HCT116 (cell line): ENCODE results near the gene CDH9. TPM values are rescaled to one million over a fixed set of nuclear protein-coding genes. Genes with fewer than 3 reads are reported as not detected.

Experiments
- ATAC-seq: fragments of 200-7000 bp; cut with Tn5 transposase; 2 replicates; pipeline ENCODE4 v1.9.1; 2020; ENCODE audit warnings: mild to moderate bottlenecking, moderate library complexity
- BruUV-seq: library from RNA; stranded (reverse); fragments of 400-500 nt; replicated peaks from 2 replicates; lab custom pipeline; 2021; lab: Mats Ljungman, UMichigan
- CTCF ChIA-PET: fragments of 300-600 bp; sonication (Branson Sonifier 250); formaldehyde crosslinking; loops from one replicate; lab custom pipeline; 2021; ENCODE audit warnings: antibody characterized with exemption; lab: Charles Lee
- POLR2A ChIA-PET: fragments of 300-600, 350-600 bp; sonication (Branson Sonifier 250); formaldehyde crosslinking; loops from one replicate; lab custom pipeline; 2021; ENCODE audit warnings: antibody characterized with exemption; lab: Charles Lee
- RAD21 ChIA-PET, 2 experiments: fragments of 300-600 bp; sonication (Branson Sonifier 250); formaldehyde crosslinking; loops; one replicate each; lab custom pipeline; 2023; ENCODE audit warnings: low total read pairs in 2 of 2; ENCODE audit not compliant: uncharacterized antibody in 2 of 2, unreplicated experiment in 2 of 2, low non-redundant PET in 1 of 2; lab: Charles Lee
- DNase-seq: peaks from one replicate; pipeline ENCODE4 v3.0.0-alpha.2; 2010; ENCODE audit warnings: low read depth, low spot score
- H2AFZ ChIP-seq: fragments of 200-600 bp; shearing (Covaris generic), sonication (generic); 2 replicates; pipeline ENCODE4 v1.6.1; 2017; ENCODE audit warnings: low read depth, mixed run types, mixed read lengths, antibody characterized with exemption, low read length; ENCODE audit not compliant: poor library complexity, severe bottlenecking
- H3K27ac ChIP-seq: 2 replicates; pipeline ENCODE4 v1.5.1; 2012; ENCODE audit warnings: low read depth, low read length
- H3K27me3 ChIP-seq: fragments of 200-600 bp; sonication (generic); 2 replicates; pipeline ENCODE4 v1.6.1; 2016; ENCODE audit warnings: mixed run types, low read length, mixed read lengths; ENCODE audit not compliant: insufficient read depth
- H3K36me3 ChIP-seq, 2 experiments: fragments of 200-500 bp in 1 of 2; fragments of 200-600 bp in 1 of 2; sonication (Bioruptor generic) in 1 of 2; sonication (generic) in 1 of 2; 2 replicates each; pipeline versions ENCODE4 v1.5.1 to v1.6.1; 2014 to 2016; ENCODE audit warnings: low read length in 2 of 2, inconsistent platforms in 1 of 2, mixed read lengths in 1 of 2, mixed run types in 1 of 2; ENCODE audit not compliant: insufficient read depth in 2 of 2, control insufficient read depth in 1 of 2
- H3K4me1 ChIP-seq, 2 experiments: fragments of 200-600 bp in 1 of 2; sonication (generic) in 1 of 2; 2 replicates each; pipeline versions ENCODE4 v1.5.1 to v1.6.1; 2012 to 2017; ENCODE audit warnings: low read length in 2 of 2, inconsistent platforms in 1 of 2, mild to moderate bottlenecking in 1 of 2, mixed read lengths in 1 of 2, mixed run types in 1 of 2, moderate library complexity in 1 of 2; ENCODE audit not compliant: insufficient read depth in 2 of 2, control insufficient read depth in 1 of 2
- H3K4me2 ChIP-seq: fragments of 200-600 bp; sonication (generic); 2 replicates; pipeline ENCODE4 v1.6.1; 2017; ENCODE audit warnings: mixed run types, low read length, mixed read lengths
- H3K4me3 ChIP-seq, 2 experiments: fragments of 200-600 bp in 1 of 2; sonication (generic) in 1 of 2; replicated peaks in 1 of 2; 2 replicates each; pipeline ENCODE4 v1.5.1; 2011 to 2016; ENCODE audit warnings: low read length in 2 of 2, control low read depth in 1 of 2, low read depth in 1 of 2, mild to moderate bottlenecking in 1 of 2, mixed read lengths in 1 of 2, mixed run types in 1 of 2
- H3K79me2 ChIP-seq: fragments of 200-600 bp; sonication (generic); 2 replicates; pipeline ENCODE4 v1.6.1; 2017; ENCODE audit warnings: mild to moderate bottlenecking, mixed run types, low read length, moderate library complexity, mixed read lengths; ENCODE audit not compliant: insufficient read depth
- H3K9ac ChIP-seq: fragments of 200-600 bp; sonication (generic); 2 replicates; pipeline ENCODE4 v1.6.1; 2016; ENCODE audit warnings: low read length, mixed read lengths
- H3K9me2 ChIP-seq: fragments of 200-600 bp; sonication (generic), shearing (Covaris generic); 2 replicates; pipeline ENCODE4 v1.6.1; 2017; ENCODE audit warnings: mixed run types, mild to moderate bottlenecking, moderate library complexity; ENCODE audit not compliant: insufficient read depth
- H3K9me3 ChIP-seq, 2 experiments: fragments of 200-500 bp in 1 of 2; fragments of 200-600 bp in 1 of 2; sonication (Bioruptor generic) in 1 of 2; sonication (generic) in 1 of 2; 2 replicates each; pipeline ENCODE4 v1.6.1; 2014 to 2017; ENCODE audit warnings: low read length in 2 of 2, mixed read lengths in 2 of 2, inconsistent platforms in 1 of 2, low read depth in 1 of 2, mild to moderate bottlenecking in 1 of 2, mixed run types in 1 of 2, moderate library complexity in 1 of 2; ENCODE audit not compliant: control insufficient read depth in 1 of 2, insufficient read depth in 1 of 2
- H4K20me1 ChIP-seq: fragments of 200-600 bp; sonication (generic), shearing (Covaris generic); 2 replicates; pipeline ENCODE4 v1.6.1; 2017; ENCODE audit warnings: mixed run types, mild to moderate bottlenecking, moderate library complexity; ENCODE audit not compliant: insufficient read depth
- CTCF ChIP-seq, 3 experiments: fragments of 200-600 bp in 1 of 3; sonication (generic) in 1 of 3; IDR thresholded peaks in 2 of 3; conservative IDR thresholded peaks in 1 of 3; 2 replicates each; pipeline ENCODE4 v1.5.1; 2012 to 2017; ENCODE audit warnings: low read depth in 2 of 3, low read length in 2 of 3, antibody characterized with exemption in 1 of 3, borderline replicate concordance in 1 of 3, control low read depth in 1 of 3, mild to moderate bottlenecking in 1 of 3, mixed read lengths in 1 of 3, mixed run types in 1 of 3, moderate library complexity in 1 of 3; ENCODE audit not compliant: insufficient read depth in 1 of 3
- ELF1 ChIP-seq: IDR thresholded peaks from 2 replicates; pipeline ENCODE4 v1.6.1; 2012; ENCODE audit warnings: low read depth, borderline replicate concordance
- EZH2 ChIP-seq: fragments of 200-600 bp; sonication (generic); IDR thresholded peaks from 2 replicates; pipeline ENCODE4 v1.6.1; 2017; ENCODE audit warnings: antibody characterized with exemption, mixed run types
- POLR2A ChIP-seq: IDR thresholded peaks from 2 replicates; pipeline ENCODE4 v1.7.0; 2011; ENCODE audit warnings: borderline replicate concordance; ENCODE audit not compliant: insufficient read depth, insufficient read length; ENCODE audit errors: extremely low read depth
- POLR2AphosphoS5 ChIP-seq: IDR thresholded peaks from 2 replicates; pipeline ENCODE4 v1.6.1; 2011; ENCODE audit warnings: mild to moderate bottlenecking, low read depth, low read length, moderate library complexity
- SRF ChIP-seq: IDR thresholded peaks from 2 replicates; pipeline ENCODE4 v1.6.1; 2012; ENCODE audit warnings: low read depth
- intact Hi-C: fragments of 100-400 bp; cut with micrococcal nuclease; formaldehyde crosslinking; loops from 2 replicates; pipeline ENCODE4 v1.10.0; 2022
- total RNA-seq: library from RNA; stranded (reverse); gene quantifications from one replicate; pipeline ENCODE4 v1.2.1, GENCODE V29; 2021; ENCODE audit not compliant: unreplicated experiment

CDH9 gene
- total RNA-seq, 1 experiment from 2014 or later = not detected

- no peaks in the 10 kb centered on the region for H3K36me3 ChIP-seq
- no peaks in the 10 kb centered on the region for H3K9me2 ChIP-seq
- no peaks in the 10 kb centered on the region for H3K27me3 ChIP-seq
- TF ChIP-seq POLR2A = no peak
- TF ChIP-seq SRF = no peak
- no peak for TF ChIP-seq CTCF (IDR thresholded peaks at IDR 0.05 in 2 of 3, conservative IDR thresholded peaks at IDR 0.05 in 1 of 3; ENCODE audit: borderline replicate concordance in 1 of 3, insufficient read depth in 1 of 3, low read depth in 2 of 3, low read length in 2 of 3)
- no peak for TF ChIP-seq ELF1
- BruUV-seq = no TSS peak
- ATAC-seq (no peak), DNase-seq (no peak)
- H3K4me2 ChIP-seq = no peak overlapping the region
- ChIA-PET RAD21 (no interaction called here), POLR2A (no interaction called here), CTCF (no interaction called here)
- intact Hi-C loops = no loop called here
- no peaks in the 10 kb centered on the region for H3K79me2 ChIP-seq
- no peak overlapping the region for H2AFZ ChIP-seq
- H3K9ac ChIP-seq = no peak overlapping the region
- H3K9me3 ChIP-seq = peaks cover 0 to 11% of the 10 kb centered on the region in 2 experiments; a peak in 2 of 4 replicates
- H3K27ac ChIP-seq = no peak overlapping the region
- H4K20me1 ChIP-seq = no peaks in the 10 kb centered on the region
- no peaks in the 10 kb centered on the region for H3K4me1 ChIP-seq
- H3K4me3 ChIP-seq = no peak overlapping the region
Observed at GRCh38 chr5:27048510-27048909, 10.1 kb upstream of the CDH9 start.

- H4K20me1 ChIP-seq = no peaks in the 10 kb centered on the region
- TF ChIP-seq EZH2 = no peak
- TF ChIP-seq POLR2AphosphoS5 = no peak
- TF ChIP-seq, all 23 proteins: peak for 0
- no TSS peak for BruUV-seq
- H3K9ac ChIP-seq = no peak overlapping the region
- peaks cover 12 to 13% of the 10 kb centered on the region in 2 experiments; a peak in 3 of 4 replicates for H3K9me3 ChIP-seq
- H3K36me3 ChIP-seq = no peaks in the 10 kb centered on the region
- no peak overlapping the region for H3K4me2 ChIP-seq
- intact Hi-C loops = no loop called here
- RAD21 ChIA-PET = no interaction called here
- no peak overlapping the region for H2AFZ ChIP-seq
- no peaks in the 10 kb centered on the region for H3K4me1 ChIP-seq
- no peak overlapping the region for H3K27ac ChIP-seq
- H3K9me2 ChIP-seq = no peaks in the 10 kb centered on the region
- ATAC-seq = no peak
- POLR2A ChIA-PET = no interaction called here
- H3K27me3 ChIP-seq = no peaks in the 10 kb centered on the region
- no peaks in the 10 kb centered on the region for H3K79me2 ChIP-seq
- H3K4me3 ChIP-seq = no peak overlapping the region
- DNase-seq = no peak
- CTCF ChIA-PET = no interaction called here
Observed at GRCh38 chr5:27041372-27041771, 3.0 kb upstream of the CDH9 start.
